ENCODE results near the gene FOXO6.

Gene FOXO6

DNA sequence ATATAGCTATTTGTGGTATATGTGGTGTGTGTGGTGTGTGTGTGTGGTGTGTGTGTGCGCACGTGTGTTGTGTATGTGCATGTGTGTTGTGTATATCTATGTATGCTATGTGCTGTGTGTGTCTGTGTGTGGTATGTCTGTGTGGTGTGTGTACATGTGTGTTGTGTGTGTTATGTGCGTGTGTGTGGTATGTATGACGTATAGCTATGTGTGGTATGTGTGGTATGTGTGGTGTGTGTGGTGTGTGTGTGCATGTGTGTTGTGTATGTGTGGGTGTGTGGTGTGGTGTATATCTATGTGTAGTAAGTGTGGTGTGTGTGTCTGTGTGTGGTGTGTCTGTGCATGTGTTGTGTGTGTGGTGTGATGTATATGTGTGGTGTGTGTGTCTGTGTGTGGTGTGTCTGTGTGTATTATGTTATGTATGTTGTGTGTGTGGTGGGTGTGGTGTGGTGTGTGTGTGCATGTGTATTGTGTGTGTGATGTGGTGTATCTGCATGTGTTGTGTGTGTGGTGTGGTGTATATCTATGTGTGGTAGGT lies 63.4 kb downstream of the FOXO6 start:
- TF ChIP-seq, protein P1, sequence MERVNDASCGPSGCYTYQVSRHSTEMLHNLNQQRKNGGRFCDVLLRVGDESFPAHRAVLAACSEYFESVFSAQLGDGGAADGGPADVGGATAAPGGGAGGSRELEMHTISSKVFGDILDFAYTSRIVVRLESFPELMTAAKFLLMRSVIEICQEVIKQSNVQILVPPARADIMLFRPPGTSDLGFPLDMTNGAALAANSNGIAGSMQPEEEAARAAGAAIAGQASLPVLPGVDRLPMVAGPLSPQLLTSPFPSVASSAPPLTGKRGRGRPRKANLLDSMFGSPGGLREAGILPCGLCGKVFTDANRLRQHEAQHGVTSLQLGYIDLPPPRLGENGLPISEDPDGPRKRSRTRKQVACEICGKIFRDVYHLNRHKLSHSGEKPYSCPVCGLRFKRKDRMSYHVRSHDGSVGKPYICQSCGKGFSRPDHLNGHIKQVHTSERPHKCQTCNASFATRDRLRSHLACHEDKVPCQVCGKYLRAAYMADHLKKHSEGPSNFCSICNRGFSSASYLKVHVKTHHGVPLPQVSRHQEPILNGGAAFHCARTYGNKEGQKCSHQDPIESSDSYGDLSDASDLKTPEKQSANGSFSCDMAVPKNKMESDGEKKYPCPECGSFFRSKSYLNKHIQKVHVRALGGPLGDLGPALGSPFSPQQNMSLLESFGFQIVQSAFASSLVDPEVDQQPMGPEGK (CRISPR knock-in tag; IDR thresholded peaks at IDR 0.05; ENCODE audit: borderline replicate concordance): no peak
- no peak for TF ChIP-seq ZNF565 (CRISPR knock-in tag; conservative IDR thresholded peaks at IDR 0.05; ENCODE audit: low read depth)
- no peak for TF ChIP-seq PPARA (CRISPR knock-in tag; IDR thresholded peaks at IDR 0.05; ENCODE audit: borderline replicate concordance)
- TF ChIP-seq SNAI2 (CRISPR knock-in tag; IDR thresholded peaks at IDR 0.05): no peak
- TF ChIP-seq RARB (CRISPR knock-in tag; IDR thresholded peaks at IDR 0.05): no peak
- TF ChIP-seq ISL1 (CRISPR knock-in tag; IDR thresholded peaks at IDR 0.05): no peak
- no peak for TF ChIP-seq TOX (CRISPR knock-in tag; IDR thresholded peaks at IDR 0.05; ENCODE audit: borderline replicate concordance)
- TF ChIP-seq ZNF70 (CRISPR knock-in tag; IDR thresholded peaks at IDR 0.05): no peak
- no peak for TF ChIP-seq BACH2 (CRISPR knock-in tag; IDR thresholded peaks at IDR 0.05; ENCODE audit: borderline replicate concordance)
- TF ChIP-seq ZNF8 (CRISPR knock-in tag; IDR thresholded peaks at IDR 0.05): no peak
- no peak for TF ChIP-seq ZFP30 (CRISPR knock-in tag; IDR thresholded peaks at IDR 0.05)
- ATAC-seq: no peak

DNA sequence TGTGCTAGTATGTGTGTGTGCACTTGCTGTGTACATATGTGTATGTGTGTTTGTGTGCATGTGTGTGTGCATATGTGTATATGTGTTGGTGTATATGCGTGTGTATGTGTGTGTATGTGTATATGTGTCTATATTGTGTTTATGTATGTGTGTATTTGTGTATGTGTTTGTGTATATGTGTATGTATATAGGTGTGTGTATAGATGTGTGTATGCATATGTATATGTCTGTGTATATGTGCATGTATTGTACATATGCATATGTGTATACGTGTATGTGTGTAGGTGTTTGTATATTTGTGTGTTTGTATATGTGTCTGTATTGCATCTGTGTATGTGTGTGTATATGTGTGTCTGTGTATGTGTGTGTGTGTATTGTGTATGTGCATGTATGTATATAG lies 64.1 kb downstream of the FOXO6 start:
- TF ChIP-seq PPARA (CRISPR knock-in tag; IDR thresholded peaks at IDR 0.05; ENCODE audit: borderline replicate concordance): no peak
- TF ChIP-seq CSDC2 (CRISPR knock-in tag; IDR thresholded peaks at IDR 0.05): no peak
- TF ChIP-seq SNAI2 (CRISPR knock-in tag; IDR thresholded peaks at IDR 0.05): no peak

DNA sequence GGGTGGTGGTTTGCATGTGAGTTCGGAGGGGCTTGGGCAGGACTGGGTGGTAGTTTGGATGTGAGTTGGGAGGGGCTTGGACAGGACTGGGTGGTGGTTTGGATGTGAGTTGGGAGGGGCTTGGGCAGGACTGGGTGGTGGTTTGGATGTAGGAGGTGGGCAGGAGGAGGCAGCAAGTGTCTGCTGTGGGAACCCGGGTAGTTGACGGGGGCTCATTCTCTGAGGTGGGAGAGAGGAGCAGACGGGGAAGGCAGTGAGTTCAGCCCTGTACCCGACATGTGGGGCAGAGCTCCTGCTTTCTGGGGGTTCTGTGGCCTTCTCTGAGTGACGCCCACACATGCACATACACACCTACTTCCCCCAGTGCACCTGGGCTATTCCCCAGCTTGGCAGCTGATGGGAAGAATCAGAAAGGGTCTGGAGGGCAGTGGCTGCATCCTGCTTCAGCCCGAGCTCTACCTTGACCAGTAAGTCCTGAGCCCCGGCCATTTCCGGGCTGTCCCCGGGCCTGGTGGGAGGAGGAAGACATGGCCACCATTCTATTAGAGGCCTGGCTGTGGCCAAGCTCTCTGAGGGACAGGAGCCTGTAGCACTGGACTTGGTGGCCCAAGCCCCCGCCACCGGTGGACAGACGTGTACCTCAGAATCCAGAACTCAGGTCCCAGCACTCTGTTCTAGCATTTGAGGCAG lies 65.1 kb downstream of the FOXO6 start:
- TF ChIP-seq SNAI2 (CRISPR knock-in tag; IDR thresholded peaks at IDR 0.05) (no peak), ZNF565 (CRISPR knock-in tag; conservative IDR thresholded peaks at IDR 0.05; ENCODE audit: low read depth) (no peak), BACH2 (CRISPR knock-in tag; IDR thresholded peaks at IDR 0.05; ENCODE audit: borderline replicate concordance) (no peak), ZFP3 (CRISPR knock-in tag; IDR thresholded peaks at IDR 0.05) (no peak), CSDC2 (CRISPR knock-in tag; IDR thresholded peaks at IDR 0.05) (no peak), PPARA (CRISPR knock-in tag; IDR thresholded peaks at IDR 0.05; ENCODE audit: borderline replicate concordance) (no peak), TOX (CRISPR knock-in tag; IDR thresholded peaks at IDR 0.05; ENCODE audit: borderline replicate concordance) (no peak), ZC3H10 (CRISPR knock-in tag; IDR thresholded peaks at IDR 0.05) (no peak), ZFP30 (CRISPR knock-in tag; IDR thresholded peaks at IDR 0.05) (no peak), RARB (CRISPR knock-in tag; IDR thresholded peaks at IDR 0.05) (no peak)
- TF ChIP-seq, protein P2, sequence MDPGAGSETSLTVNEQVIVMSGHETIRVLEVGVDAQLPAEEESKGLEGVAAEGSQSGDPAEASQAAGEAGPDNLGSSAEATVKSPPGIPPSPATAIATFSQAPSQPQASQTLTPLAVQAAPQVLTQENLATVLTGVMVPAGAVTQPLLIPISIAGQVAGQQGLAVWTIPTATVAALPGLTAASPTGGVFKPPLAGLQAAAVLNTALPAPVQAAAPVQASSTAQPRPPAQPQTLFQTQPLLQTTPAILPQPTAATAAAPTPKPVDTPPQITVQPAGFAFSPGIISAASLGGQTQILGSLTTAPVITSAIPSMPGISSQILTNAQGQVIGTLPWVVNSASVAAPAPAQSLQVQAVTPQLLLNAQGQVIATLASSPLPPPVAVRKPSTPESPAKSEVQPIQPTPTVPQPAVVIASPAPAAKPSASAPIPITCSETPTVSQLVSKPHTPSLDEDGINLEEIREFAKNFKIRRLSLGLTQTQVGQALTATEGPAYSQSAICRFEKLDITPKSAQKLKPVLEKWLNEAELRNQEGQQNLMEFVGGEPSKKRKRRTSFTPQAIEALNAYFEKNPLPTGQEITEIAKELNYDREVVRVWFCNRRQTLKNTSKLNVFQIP (CRISPR knock-in tag; IDR thresholded peaks at IDR 0.05; ENCODE audit: borderline replicate concordance, low read depth): no peak
- ATAC-seq: no peak

More for the DNA sequence above, 64.1 kb downstream of the FOXO6 start:
- no peak for ATAC-seq

DNA sequence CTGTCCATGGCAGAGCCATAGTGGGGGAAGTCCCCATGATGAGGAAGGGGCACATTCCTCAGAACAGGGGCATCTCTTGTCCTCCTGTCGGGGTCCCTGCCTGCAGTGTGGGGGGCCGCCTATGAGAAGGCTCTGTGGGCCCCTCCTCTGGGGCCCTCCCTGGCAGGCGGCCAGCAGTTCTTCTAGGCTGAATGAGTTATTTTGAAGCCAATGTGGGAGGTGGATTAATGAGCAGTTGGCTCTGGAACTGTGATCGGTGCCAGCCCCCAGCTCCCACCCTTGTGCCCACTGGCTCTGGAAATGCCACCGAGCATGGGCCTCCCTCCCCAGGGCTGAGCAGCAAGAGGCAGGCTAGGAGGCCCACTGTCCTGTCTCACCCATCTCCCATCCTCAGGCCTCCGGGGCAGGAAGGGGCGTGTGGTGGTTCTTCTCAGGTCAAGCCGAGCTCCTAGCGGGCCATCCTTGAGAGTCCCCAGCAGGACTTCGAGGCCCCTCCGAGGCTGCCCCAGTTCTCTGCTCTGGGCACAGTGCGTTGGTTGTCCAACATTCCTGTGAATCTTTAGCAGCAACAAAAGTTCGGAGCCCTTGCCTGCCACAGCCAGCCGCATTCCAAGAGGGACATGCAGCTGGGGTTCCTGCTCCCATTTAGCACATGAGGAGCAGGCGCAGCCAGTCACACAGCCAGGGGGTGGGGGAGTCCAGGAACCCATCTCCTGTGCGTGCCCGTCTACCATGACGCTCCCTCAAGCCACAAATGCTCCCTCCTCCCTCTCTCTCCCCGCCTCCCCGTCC lies 66.1 kb downstream of the FOXO6 start:
- TF ChIP-seq, protein P3, sequence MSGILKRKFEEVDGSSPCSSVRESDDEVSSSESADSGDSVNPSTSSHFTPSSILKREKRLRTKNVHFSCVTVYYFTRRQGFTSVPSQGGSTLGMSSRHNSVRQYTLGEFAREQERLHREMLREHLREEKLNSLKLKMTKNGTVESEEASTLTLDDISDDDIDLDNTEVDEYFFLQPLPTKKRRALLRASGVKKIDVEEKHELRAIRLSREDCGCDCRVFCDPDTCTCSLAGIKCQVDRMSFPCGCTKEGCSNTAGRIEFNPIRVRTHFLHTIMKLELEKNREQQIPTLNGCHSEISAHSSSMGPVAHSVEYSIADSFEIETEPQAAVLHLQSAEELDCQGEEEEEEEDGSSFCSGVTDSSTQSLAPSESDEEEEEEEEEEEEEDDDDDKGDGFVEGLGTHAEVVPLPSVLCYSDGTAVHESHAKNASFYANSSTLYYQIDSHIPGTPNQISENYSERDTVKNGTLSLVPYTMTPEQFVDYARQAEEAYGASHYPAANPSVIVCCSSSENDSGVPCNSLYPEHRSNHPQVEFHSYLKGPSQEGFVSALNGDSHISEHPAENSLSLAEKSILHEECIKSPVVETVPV (CRISPR knock-in tag; IDR thresholded peaks at IDR 0.05): no peak
- ATAC-seq: no peak

DNA sequence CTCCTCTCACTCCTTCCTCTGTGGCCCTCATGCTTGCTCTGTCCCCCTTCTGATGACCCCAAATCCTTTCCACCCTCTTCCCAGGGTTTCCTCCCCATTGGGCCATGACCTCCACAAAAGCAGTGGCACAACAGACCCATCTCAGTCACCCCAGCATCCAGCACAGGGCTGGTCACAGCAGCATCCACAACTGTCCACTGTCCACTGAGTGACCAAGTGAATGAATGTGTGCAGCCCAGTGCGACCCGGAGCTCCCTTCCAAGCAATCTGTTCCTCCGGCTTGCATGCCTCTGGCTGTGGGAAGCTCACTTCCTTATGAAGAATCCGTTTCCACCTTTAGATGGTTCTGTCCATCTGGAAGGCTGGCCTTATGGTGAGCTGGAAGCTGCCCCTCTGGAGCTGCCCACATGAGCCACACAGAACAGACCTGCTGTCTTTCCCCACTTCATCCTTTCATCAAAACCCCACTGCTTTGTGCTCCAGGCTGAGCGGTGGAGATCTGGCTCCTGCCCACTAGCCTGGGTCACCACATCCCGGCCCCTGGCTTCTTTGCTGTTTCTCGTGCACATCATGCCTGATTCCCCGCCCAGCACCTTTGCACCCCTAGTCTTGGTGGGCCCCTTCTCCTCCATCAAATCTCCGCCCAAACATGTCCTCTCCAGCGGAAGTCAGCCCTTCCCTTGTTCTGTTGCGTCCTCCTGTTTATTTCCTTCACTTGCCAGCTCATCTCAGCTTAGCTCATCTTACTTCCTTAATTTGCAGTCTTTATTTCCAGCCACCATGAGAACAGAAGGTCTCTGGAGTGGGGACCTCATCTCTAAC lies 66.9 kb downstream of the FOXO6 start:
- ATAC-seq: no peak
- TF ChIP-seq ZNF8 (CRISPR knock-in tag; IDR thresholded peaks at IDR 0.05): no peak
- TF ChIP-seq, protein P1 (CRISPR knock-in tag; IDR thresholded peaks at IDR 0.05; ENCODE audit: borderline replicate concordance): no peak
- no peak for TF ChIP-seq ZFP30 (CRISPR knock-in tag; IDR thresholded peaks at IDR 0.05)
- no peak for TF ChIP-seq ARNTL (CRISPR knock-in tag; IDR thresholded peaks at IDR 0.05; ENCODE audit: borderline replicate concordance, low read depth)
- TF ChIP-seq GLIS3 (CRISPR knock-in tag; IDR thresholded peaks at IDR 0.05): no peak
- TF ChIP-seq, protein P4, sequence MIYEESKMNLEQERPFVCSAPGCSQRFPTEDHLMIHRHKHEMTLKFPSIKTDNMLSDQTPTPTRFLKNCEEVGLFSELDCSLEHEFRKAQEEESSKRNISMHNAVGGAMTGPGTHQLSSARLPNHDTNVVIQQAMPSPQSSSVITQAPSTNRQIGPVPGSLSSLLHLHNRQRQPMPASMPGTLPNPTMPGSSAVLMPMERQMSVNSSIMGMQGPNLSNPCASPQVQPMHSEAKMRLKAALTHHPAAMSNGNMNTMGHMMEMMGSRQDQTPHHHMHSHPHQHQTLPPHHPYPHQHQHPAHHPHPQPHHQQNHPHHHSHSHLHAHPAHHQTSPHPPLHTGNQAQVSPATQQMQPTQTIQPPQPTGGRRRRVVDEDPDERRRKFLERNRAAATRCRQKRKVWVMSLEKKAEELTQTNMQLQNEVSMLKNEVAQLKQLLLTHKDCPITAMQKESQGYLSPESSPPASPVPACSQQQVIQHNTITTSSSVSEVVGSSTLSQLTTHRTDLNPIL (CRISPR knock-in tag; IDR thresholded peaks at IDR 0.05; ENCODE audit: low read depth): no peak
- TF ChIP-seq CSDC2 (CRISPR knock-in tag; IDR thresholded peaks at IDR 0.05): no peak
- TF ChIP-seq, protein P2 (CRISPR knock-in tag; IDR thresholded peaks at IDR 0.05; ENCODE audit: borderline replicate concordance, low read depth): no peak
- TF ChIP-seq OSR1 (CRISPR knock-in tag; IDR thresholded peaks at IDR 0.05): no peak
- no peak for TF ChIP-seq SNAI2 (CRISPR knock-in tag; IDR thresholded peaks at IDR 0.05)
